HCT116 (cell line): Measurements from ENCODE around the gene TROAP.

ENCODE experiments used
- EGR1 ChIP-seq: IDR thresholded peaks from 2 replicates; pipeline ENCODE4 v1.6.1; 2012; ENCODE audit warnings: low read depth
- POLR2AphosphoS5 ChIP-seq: IDR thresholded peaks from 2 replicates; pipeline ENCODE4 v1.6.1; 2011; ENCODE audit warnings: mild to moderate bottlenecking, low read depth, low read length, moderate library complexity
- SRF ChIP-seq: IDR thresholded peaks from 2 replicates; pipeline ENCODE4 v1.6.1; 2012; ENCODE audit warnings: low read depth
- ZBTB33 ChIP-seq: IDR thresholded peaks from 2 replicates; pipeline ENCODE4 v1.6.1; 2011; ENCODE audit warnings: mild to moderate bottlenecking, low read length, moderate library complexity; ENCODE audit not compliant: insufficient replicate concordance; ENCODE audit errors: extremely low read depth
- ZFX ChIP-seq: fragments of 450-650 bp; IDR thresholded peaks from 2 replicates; pipeline ENCODE4 v1.6.1; 2017

- TF ChIP-seq ZBTB33 (no peak), ZFX (no peak), EGR1 (no peak), SRF (no peak), POLR2AphosphoS5 (no peak)
These were observed 4.8 kb downstream of the TROAP start for GRCh38 chr12:49327887-49328286.
